ENCODE measurements around the gene CCDC146. TPM values are rescaled to one million over a fixed set of nuclear protein-coding genes. Genes with fewer than 3 reads are reported as not detected.
A peak's percentile ranks its signal among the peaks of the same experiment; 100 is the strongest.

Gene CCDC146
- total RNA-seq, 4 donors from 2014 or later = 35.9 to 51.3 (median 44.3) TPM

GRCh38 chr7:77246026-77246640 lies 123.7 kb downstream of the CCDC146 start:
- no peak for DNase-seq
- Histone ChIP-seq H3K4me3 (replicated peaks in 1 of 3) (no peak overlapping the region), H3K9me3 (no peaks in the 10 kb centered on the region), H3K27me3 (no peaks in the 10 kb centered on the region), H3K27ac (peak overlapping the region in 1 of 3 donors; percentile 22), H3K4me1 (peaks cover 19 to 21% of the 10 kb centered on the region in 2 donors), H3K36me3 (no peaks in the 10 kb centered on the region)
- intact Hi-C loops (cut with DNase I) = loop anchor here (10.0 kb wide), 2 partner anchors 89 to 121 kb away; partner anchors contain the start of gene CCDC146
- WGBS, 2 donors = 75 to 77% methylated on average over 5 of the region's 5 CpGs
- TF ChIP-seq POLR2A (IDR thresholded peaks at IDR 0.05) (no peak), CTCF (IDR thresholded peaks at IDR 0.05) (no peak)

- Histone ChIP-seq H3K9me3 (no peaks in the 10 kb centered on the region), H3K4me1 (peaks cover 19 to 21% of the 10 kb centered on the region in 2 donors), H3K27ac (no peak overlapping the region), H3K36me3 (no peaks in the 10 kb centered on the region), H3K4me3 (replicated peaks in 1 of 3) (no peak overlapping the region), H3K27me3 (no peaks in the 10 kb centered on the region)
- TF ChIP-seq CTCF (IDR thresholded peaks at IDR 0.05) (peak; percentile 51 to 91 (median 82)), POLR2A (IDR thresholded peaks at IDR 0.05) (no peak)
- intact Hi-C loops (cut with DNase I) = loop anchor here (10.0 kb wide), 2 partner anchors 87 to 123 kb away; partner anchors contain the start of gene CCDC146
- 32 to 37% methylated on average over 3 of the region's 3 CpGs for WGBS, 2 donors
- peak; percentile 66 to 76 for DNase-seq
These were observed 124.9 kb downstream of the CCDC146 start for GRCh38 chr7:77247206-77247850.

GRCh38 chr7:77248154-77248553 lies 125.7 kb downstream of the CCDC146 start:
- WGBS, 2 donors = 84 to 92% methylated on average over 3 of the region's 3 CpGs
- H3K9me3 ChIP-seq = no peaks in the 10 kb centered on the region
- H3K4me1 ChIP-seq = peaks cover 14 to 19% of the 10 kb centered on the region in 2 donors
- no peak for DNase-seq
- intact Hi-C loops (cut with DNase I) = loop anchor here (10.0 kb wide), 2 partner anchors 87 to 123 kb away; partner anchors contain the start of gene CCDC146
- no peaks in the 10 kb centered on the region for H3K27me3 ChIP-seq
- no peak overlapping the region for H3K27ac ChIP-seq
- no peak overlapping the region for H3K4me3 ChIP-seq (replicated peaks in 1 of 3)
- H3K36me3 ChIP-seq = no peaks in the 10 kb centered on the region
- TF ChIP-seq CTCF (IDR thresholded peaks at IDR 0.05) = no peak
- TF ChIP-seq POLR2A (IDR thresholded peaks at IDR 0.05) = no peak

- Histone ChIP-seq H3K4me3 (replicated peaks in 1 of 3) (no peak overlapping the region), H3K27me3 (no peaks in the 10 kb centered on the region), H3K27ac (no peak overlapping the region), H3K9me3 (no peaks in the 10 kb centered on the region), H3K4me1 (no peaks in the 10 kb centered on the region), H3K36me3 (no peaks in the 10 kb centered on the region)
- TF ChIP-seq CTCF (IDR thresholded peaks at IDR 0.05) = no peak
- TF ChIP-seq POLR2A (IDR thresholded peaks at IDR 0.05) = no peak
- 89 to 95% methylated on average over 5 of the region's 5 CpGs for WGBS, 2 donors
- intact Hi-C loops (cut with DNase I) = no loop called here
- DNase-seq = no peak
These were observed 130.1 kb downstream of the CCDC146 start for GRCh38 chr7:77252506-77252905.

GRCh38 chr7:77253151-77253550 lies 130.7 kb downstream of the CCDC146 start:
- 84 to 92% methylated on average over 3 of the region's 3 CpGs for WGBS, 2 donors
- intact Hi-C loops (cut with DNase I) = no loop called here
- Histone ChIP-seq H3K27ac (no peak overlapping the region), H3K9me3 (no peaks in the 10 kb centered on the region), H3K27me3 (no peaks in the 10 kb centered on the region), H3K4me3 (replicated peaks in 1 of 3) (no peak overlapping the region), H3K36me3 (no peaks in the 10 kb centered on the region), H3K4me1 (no peaks in the 10 kb centered on the region)
- DNase-seq = no peak
- TF ChIP-seq POLR2A (IDR thresholded peaks at IDR 0.05) = no peak
- TF ChIP-seq CTCF (IDR thresholded peaks at IDR 0.05) = no peak
